Hematopoietic multipotent progenitor cell treated with erythropoietin and hydrocortisone succinate and interleukin-3 and kit ligand, for 15 days (in vitro differentiated cells): ENCODE data around the gene LYST.

Experiments used
- DNase-seq: peaks from one replicate; pipeline ENCODE4 v3.0.0-alpha.2; 2015; ENCODE audit warnings: low spot score

Gene LYST

DNA sequence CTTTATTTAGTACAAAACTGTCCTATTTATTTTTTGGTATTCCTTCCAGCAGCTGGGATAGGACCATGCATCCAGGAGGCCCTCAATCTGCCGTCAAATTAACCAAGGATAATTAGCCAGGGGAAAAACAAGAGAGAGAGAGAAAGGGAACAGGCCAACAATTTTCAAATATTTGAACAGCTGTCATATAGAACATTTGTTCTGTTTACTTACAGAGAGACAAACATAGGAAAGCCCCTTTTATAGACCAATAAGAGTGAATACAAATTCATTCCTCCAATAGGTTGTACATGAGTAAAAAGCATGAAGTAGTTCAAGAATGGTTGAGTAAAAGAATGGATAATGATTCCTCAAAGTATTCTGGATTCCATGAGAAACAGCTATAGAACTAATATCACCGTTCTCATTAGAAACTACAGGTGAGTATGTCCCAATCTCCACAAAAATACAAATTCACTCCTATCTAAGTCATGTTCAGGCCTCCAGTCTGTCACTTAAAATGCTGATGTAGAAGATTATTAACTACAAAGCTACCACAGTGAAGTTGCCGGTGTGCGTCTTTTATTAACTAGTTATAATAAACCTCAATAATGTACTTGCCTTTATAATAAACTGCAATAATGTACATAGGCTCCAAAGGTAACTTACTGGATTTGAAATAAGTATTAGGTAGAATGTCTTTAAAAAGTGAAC is 152.4 kb downstream of the LYST start:
- DNase-seq: no peak

DNA sequence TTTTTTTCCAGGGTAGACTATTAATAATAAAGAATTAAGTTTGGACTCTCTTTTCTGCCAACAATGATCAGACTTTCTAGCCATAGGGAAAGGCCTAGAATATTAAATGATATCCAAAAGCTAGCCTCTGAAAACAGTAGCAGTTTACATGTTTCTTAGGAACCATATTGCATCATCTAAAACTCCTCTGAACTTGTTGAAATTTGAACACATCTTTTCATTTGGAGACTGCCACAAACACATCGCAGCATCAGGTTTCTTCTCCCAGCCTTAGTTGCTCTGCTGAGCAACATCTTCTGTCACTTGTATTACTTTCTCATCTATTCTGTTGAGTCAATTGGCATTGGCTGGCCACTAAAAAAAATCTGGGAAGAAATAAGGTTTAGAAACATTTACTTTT is 153.9 kb downstream of the LYST start:
- DNase-seq: no peak

DNA sequence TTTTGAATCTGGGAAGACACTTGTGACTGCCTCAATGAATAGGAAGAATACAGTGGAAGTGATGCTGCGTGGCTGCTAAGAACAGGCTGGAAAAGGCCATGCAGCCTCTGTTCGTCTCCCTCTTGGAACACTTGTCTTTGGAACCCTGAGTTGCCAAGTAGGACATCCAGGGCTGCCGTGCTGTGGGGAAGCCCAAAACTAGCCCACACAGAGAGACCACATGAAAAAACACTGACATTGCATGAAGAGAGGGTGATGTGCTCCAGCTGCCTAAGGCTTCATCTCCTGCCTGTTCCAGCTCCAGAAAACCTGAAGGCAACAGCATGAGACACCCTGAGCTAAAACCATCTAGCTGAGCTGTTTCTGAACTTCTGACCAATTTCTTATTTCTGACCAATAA is 156.0 kb downstream of the LYST start:
- DNase-seq: no peak

DNA sequence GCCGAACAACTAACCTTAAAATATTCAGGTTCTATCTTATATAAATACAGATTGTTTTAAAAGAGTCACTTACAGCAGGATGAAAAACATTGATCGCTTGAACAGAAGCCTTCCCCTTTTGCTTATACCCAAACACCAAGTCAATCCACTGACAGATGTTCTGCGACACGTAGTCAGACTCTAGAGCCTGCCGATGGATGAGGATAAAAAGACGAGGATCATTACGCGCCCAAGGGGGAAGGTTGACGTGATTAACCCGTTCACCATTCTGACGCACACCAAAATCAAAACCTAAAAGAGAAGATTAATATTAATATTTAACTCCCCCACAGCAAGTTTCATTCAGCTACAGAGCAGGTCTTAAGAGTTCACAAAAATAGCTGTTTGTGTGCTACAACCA is 157.7 kb downstream of the LYST start:
- no peak for DNase-seq

DNA sequence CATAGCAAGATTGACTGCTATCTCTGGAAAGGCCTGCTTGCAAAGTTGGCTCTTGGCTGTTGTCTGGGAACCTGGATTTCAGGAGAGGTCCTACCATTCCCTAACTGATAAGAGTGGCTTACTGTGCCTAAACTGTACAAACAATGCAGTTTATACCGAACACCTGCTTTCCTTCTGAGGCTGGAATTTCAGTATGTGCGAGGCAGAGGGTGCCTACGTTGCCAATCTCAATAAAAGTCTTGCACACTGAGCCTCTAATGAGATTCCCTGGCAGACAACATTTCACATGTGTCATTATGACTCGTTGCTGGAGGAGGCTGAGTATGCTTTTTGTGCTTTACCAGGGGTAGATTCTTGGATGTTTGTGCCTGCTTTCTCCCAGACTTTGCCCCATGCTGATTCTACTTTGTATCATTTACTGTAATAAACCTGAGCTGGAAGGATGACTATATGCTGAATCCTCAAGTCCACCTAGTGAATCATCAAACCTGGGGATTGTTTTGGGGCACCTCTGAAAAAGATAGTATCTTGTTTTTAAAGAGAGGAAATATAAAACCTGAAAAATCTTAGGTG is 158.2 kb downstream of the LYST start:
- no peak for DNase-seq

DNA sequence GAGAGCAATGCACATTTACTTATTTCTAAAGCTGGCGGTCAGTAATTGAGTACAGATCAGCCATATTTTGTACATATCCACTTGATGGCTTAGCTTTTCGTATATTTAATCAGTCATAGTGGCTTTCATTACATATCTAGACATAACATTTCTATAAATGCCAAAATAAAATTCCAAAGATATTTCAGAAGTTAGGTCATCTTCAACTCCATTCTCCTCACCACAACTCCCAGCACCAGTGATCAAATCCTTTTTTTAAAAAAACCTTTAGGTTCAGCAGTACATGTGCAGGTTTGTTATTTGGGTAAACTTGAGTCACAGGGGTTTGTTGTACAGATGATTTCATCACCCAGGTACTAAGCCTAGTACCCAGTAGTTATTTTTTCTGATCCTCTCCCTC is 163.2 kb downstream of the LYST start:
- no peak for DNase-seq

DNA sequence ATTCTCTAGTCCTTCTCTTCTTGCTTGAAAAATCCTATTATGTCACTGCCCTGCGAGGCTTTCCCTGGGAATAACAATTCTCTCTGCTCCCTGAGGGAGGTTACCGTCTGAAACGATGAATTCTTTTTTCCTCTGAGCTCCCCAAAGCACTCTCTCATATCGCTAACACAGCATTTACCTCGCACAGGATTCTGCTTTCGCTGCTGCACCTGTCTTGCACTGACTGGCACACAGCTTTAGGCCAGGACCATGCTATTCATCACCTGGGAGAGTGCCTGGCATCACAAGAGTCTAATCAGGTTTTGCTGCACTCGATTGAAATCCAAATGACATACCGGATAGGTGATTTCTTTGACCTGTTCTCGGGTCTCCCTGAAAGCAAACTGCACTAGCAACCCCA is 164.3 kb downstream of the LYST start:
- no peak for DNase-seq

DNA sequence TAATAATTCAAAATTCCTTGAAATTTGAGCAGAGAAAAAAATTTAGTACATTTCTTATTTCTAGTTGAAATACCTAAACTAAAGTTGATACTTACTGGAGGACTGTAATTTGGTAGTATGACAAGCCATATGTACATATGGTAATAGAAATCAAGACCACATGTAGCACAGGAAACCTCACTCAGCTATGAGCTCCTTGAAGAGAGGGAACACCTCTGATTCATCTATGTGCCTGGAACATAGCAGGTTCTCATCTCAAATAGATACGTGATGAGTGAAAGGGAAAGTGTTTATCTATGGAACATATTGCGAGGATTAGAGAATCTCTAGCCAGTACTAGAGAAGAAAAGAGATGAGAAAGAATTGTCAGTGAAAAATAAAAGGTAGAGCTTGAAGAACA is 169.2 kb downstream of the LYST start:
- no peak for DNase-seq

DNA sequence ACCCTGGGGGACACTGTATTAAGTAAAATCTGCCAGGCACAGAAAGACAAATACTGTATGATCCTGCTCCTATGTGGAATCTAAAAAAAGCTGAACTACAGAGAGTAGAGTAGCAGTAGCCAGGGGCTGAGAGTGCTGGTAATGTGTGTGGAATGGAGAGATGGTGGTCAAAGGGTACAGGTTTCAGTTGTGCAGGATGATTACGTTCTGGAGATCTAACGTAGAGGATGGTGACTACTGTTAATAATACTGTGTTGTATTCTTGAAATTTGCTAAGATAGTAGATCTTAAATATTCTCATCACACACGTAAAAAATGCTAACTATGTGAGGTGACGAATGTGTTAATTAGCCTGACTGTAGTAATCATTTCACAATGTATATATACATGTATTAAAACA is 177.3 kb downstream of the LYST start:
- no peak for DNase-seq

DNA sequence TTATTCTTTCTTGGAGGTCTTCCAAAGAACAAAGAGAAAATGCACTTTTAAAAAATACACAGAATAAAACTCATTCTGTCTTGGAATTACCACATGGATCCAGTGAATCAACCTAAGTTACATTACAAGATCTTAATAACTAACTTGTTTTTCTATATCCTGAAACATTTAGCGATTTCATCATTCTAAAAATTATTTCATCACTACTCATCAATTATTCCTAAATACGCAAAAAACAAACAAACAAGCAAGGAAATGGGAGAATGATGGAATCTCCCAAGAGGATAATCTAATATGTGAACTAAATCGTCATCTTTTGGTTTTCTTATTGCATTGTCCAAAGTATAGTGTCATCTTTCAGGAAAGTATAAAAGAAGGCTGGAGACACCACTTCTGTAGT is 178.6 kb downstream of the LYST start:
- DNase-seq: no peak

DNA sequence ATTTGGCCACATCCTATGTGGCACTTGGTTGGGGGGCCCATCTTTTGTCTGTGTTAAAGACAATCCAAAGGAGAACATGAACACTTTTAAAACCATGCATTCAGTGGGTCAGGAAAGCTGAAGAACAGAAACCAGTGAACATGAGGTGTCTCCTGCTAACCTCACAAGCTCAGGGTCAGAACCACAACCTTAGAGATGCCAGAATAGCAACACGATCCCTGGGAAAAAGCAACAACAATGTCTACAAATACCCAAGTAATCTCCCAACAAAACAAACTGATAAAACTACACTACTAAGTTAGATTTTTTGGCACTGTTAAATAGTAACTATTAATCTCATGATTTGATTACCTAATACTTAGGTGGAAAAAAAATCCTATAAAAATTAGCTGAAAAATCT is 183.1 kb downstream of the LYST start:
- no peak for DNase-seq

DNA sequence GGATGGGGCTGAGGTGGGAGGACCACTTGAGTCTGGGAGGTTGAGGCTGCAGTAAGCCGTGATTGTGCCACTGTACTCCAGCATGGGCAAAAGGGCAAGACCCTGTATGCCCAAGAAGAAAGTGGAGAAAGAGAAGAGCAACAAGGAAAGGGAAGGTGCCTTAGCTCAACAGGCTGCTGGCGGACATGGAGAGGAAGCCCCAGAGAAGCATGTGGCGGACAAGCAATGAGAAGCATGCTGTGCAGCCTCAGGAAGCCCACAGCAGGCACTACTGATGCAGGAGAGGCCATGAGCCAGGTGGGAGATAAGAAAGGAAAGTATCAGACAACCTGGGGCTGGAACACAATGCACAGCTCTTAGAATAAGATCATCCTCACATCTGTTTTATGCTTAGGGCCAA is 184.5 kb downstream of the LYST start:
- no peak for DNase-seq

DNA sequence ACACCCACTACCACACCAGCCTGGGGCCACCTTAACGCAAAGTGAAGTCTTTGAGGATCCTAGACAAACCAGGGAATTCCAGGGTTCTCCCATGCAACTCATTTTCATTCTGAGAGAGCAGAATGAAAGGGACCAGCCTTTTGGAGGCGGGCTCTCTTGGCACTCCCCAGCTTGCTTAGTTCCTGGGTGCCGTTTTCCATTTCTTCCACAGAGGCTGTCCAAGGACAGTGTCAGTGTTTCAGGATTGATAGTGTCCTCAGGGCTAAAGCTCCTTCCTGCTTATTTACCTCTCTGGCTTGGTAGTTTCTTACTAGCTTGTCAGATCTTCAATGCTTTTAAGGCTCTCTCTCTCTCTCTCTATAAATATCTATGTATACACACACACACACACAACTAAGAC is 187.1 kb downstream of the LYST start:
- DNase-seq: no peak

DNA sequence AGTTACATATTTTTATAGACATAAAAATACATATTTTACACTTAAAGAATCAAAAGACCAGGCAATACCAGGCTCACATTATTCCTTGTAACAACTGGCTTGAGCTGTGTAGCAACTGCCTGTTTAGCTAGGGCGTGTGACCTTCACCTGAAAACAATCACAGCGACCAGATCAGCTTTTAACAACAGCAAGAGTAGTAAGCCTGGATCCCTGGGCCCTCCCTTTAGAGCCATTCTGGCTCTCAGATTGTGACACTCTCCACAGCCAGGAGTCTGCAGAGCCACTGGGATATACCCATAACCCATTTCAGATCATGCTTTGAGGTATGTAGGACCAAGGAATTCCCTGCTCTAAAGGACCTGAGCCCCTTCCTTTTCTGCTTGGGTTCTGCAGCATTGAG is 187.7 kb downstream of the LYST start:
- no peak for DNase-seq

DNA sequence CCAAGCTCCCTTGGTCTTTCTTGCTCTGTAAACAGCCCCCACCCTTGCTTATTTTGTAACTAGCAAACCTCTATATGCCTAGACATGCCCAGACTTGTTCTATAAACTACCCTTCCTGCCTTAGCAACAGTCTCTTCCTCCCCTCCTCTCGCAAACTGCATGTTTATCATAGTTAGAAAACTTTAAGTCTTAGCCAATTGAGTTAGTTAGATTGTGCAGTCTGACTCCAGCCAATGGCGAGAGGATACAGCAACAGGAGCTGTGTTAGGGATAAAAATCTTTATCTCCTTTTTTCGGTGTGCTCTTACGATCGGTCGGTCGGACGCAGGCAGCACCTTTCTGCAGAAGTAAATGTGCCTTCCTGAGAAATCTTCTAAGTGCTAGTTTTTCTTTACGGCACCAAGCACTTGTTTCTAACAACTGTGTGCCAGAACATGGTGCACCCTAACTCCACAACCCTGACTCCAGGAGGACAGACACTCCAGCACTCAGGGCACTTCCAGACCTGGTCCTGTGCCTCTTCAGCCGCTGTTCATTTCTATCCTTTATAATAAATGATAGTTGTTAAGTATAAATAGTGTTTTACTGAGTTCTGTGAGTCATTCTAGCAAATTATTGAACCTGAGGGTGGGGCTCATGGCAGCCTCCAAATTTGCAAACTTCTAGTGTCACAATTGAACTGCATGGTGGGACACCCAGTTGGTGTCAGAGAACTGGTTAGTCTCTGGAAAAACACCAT is 191.4 kb downstream of the LYST start:
- no peak for DNase-seq

DNA sequence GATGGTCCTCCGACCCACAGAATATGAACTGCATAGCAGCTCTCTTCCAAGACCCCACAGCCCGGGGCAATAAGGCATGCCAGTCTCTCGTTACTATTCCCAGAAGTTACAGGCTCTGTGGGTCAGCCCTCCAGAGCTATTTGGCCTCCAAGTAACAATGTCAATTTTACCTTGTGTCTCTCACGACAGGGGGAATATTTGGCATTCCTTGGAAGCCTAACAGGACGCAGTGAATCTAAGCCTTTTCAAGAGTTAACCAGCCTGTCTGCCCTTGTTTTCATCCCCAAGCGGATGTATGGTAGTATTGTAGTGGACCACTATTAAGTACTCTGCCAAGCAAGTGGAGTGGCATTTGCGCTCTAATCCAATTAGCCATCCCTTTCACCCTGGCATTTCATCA is 192.7 kb downstream of the LYST start:
- no peak for DNase-seq

DNA sequence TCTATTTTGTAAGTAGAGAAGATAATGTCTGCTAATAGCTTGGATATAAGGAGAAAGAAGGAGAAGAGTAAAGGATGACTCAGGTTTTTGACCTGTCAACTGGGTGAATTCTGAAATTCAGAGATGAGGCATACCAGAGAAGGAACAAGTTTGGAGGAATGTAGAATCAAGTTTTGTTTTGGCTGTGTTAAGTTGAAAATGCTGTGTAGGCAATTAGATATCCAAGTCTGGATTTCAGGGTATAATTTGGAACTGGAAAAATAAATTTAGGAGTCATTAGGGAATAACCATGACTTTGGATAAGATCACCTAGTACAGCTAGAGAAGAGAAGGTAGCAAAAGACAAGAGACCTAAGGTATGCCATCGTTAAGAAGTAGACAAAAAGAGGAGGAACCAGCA is 194.7 kb downstream of the LYST start:
- DNase-seq: no peak

DNA sequence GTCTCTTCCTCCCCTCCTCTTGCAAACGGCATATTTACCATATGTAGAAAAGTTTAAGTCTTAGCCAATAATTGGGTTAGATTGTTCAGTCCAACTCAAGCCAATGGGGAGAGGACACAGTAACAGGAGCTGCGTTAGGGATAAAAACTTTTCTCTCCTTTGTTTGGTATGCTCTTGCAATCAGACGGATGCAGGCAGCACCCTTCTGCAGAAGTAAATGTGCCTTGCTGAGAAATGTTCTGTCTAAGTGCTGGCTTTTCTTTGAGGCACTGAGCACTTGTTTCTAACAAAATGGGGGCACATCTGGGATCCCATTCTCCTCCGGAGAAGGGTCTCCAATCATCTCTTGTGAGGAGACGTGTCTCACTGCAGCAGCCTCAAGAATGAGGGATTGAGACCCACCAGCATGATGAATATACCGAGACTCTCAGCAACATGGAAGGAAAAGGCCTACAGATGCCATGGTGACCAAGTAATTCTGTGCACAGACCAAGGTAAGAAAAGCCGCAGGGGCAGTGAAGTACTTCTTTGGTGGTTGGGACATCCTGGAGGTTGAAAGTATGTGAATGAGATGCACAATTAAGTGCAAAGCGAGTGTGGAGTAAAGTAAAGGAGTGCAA is 196.4 kb downstream of the LYST start:
- DNase-seq: no peak

DNA sequence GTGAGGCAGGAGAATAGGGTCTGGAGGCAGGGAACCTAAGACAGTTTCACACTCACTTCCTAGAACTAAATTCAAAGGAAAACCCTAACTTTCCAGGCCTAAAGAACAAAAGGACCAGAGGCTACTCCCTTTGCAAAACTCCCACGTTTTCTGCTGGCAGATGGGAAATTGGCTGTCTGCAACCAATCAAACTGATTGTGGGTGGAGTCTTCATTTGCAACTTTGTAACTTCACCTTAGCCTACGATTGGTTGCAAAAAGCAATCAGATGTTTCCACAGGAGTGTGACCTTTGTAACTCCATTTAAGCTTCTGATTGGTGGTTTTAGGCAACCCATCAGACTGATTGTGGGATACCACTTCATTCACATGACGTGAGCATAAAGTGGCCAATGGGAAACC is 197.4 kb downstream of the LYST start:
- no peak for DNase-seq

DNA sequence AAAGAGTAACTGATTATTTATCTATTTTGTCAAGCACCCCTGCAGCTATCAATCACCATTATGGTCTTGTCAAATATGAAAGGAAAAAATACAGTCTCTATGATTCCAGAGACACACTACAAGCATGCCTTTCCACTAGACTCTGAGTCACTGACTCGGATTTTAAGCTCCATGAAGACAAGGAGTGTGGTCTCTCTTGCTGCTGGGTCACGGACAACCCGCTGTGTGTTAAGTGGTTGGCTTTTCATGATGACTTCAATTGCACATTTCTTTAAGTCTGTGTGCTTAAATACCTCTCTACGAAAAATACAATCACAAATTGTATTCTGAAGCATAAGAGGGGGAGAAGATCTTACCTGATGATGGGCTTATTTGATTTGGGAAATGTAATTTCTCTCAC is 203.1 kb downstream of the LYST start:
- no peak for DNase-seq

DNA sequence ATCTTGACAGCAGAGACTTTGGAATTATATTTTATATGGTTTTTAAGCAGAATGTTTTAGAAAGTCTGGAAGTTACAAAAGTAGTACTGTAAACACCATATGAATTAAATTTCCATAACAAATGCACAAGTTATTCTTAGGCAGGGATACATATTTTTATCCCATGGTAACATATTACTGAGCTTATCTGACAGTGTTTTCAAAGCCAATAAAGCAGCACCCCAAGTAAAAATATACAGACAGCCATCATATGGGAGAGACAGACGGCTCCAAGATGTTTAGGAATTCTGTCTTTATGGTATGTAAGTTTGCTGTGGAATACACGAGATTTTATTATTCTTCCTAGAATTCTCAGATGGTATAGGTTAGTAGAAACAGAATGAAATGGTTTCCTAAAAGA is 205.1 kb downstream of the LYST start:
- no peak for DNase-seq

DNA sequence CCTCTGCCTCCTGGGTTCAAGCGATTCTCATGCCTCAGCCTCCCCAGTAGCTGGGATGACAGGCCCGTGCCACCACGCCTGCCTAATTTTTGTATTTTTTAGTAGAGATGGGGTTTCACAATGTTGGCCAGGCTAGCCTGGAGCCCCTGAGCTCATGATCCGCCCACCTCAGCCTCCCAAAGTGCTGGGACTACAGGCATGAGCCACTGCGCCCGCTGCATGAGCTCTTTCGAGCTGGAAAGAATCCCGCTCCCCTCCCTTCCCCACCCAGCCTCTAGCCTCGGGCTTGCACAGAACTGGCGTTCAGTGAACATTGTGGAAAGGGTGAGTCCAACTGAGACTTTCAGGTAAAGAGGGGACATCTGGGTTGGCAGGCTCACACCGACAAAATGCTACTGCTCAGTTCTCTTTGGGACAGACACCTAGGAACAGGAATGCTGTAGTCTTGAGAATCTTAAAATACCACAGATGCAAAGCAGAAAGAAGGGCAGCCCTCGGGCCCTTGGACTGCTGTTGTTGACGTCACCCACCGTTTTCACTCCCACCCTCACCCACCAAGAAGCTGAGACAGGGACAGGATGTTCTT is 207.4 kb downstream of the LYST start:
- DNase-seq: no peak
